Measurements from ENCODE around the gene AKT1.

DNA sequence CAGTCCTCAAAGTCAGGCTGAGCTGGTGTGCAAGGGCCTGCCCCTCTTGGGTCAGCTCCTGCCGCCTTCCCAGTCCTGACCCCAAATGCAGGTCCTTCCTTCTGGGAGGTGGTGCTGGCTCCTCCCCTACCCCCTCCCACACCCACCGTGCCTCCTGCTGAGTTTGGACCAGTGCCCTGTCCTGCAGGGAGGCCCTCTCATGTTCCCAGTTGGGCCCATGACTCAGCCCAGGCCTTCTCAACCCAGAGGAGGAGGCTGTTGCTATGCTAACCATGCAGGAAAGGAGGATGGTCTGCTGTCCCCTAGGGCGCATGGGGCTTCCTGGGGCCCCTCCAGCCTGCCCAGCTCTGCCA lies 9.8 kb upstream of the AKT1 start:
- TF ChIP-seq, protein P1, sequence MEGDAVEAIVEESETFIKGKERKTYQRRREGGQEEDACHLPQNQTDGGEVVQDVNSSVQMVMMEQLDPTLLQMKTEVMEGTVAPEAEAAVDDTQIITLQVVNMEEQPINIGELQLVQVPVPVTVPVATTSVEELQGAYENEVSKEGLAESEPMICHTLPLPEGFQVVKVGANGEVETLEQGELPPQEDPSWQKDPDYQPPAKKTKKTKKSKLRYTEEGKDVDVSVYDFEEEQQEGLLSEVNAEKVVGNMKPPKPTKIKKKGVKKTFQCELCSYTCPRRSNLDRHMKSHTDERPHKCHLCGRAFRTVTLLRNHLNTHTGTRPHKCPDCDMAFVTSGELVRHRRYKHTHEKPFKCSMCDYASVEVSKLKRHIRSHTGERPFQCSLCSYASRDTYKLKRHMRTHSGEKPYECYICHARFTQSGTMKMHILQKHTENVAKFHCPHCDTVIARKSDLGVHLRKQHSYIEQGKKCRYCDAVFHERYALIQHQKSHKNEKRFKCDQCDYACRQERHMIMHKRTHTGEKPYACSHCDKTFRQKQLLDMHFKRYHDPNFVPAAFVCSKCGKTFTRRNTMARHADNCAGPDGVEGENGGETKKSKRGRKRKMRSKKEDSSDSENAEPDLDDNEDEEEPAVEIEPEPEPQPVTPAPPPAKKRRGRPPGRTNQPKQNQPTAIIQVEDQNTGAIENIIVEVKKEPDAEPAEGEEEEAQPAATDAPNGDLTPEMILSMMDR (IDR thresholded peaks at IDR 0.05; ENCODE audit: low read depth, low read length): no peak
- TF ChIP-seq EZH2phosphoT487 (IDR thresholded peaks at IDR 0.05; ENCODE audit: low read depth): no peak

All from OCI-LY3 (cell line).